ENCODE data around the gene SFXN5. TPM values are rescaled to one million over a fixed set of nuclear protein-coding genes. Genes with fewer than 3 reads are reported as not detected.

Gene SFXN5
- total RNA-seq, 1 donor from 2014 or later: 9.8 TPM

GRCh38 chr2:72993933-72994280, 77.6 kb downstream of the SFXN5 start:
- Histone ChIP-seq H3K27ac (no peak overlapping the region), H3K36me3 (no peaks in the 10 kb centered on the region), H3K9me3 (no peaks in the 10 kb centered on the region), H3K27me3 (no peaks in the 10 kb centered on the region), H3K4me3 (no peak overlapping the region), H3K4me1 (no peaks in the 10 kb centered on the region)
- intact Hi-C loops (cut with DNase I): loop anchor here (5.0 kb wide), 1 partner anchor 168 kb away; no protein-coding TSS in a partner anchor
- DNase-seq (ENCODE audit: extremely low spot score in 2 of 2): no peak
- TF ChIP-seq POLR2A (IDR thresholded peaks at IDR 0.05) (no peak), POLR2AphosphoS5 (IDR thresholded peaks at IDR 0.05; ENCODE audit: insufficient read depth in 1 of 2, low read depth in 1 of 2) (no peak), CTCF (IDR thresholded peaks at IDR 0.05) (no peak)

GRCh38 chr2:72993147-72993932, 78.2 kb downstream of the SFXN5 start:
- intact Hi-C loops (cut with DNase I): loop anchor here (5.0 kb wide), 1 partner anchor 169 kb away; no protein-coding TSS in a partner anchor
- DNase-seq (ENCODE audit: extremely low spot score in 2 of 2): peak in 1 of 2 donors; percentile 83
- H3K27me3 ChIP-seq: no peaks in the 10 kb centered on the region
- no peak for TF ChIP-seq POLR2AphosphoS5 (IDR thresholded peaks at IDR 0.05; ENCODE audit: insufficient read depth in 1 of 2, low read depth in 1 of 2)
- TF ChIP-seq CTCF (IDR thresholded peaks at IDR 0.05): peak; percentile 39 to 87 (median 63)
- no peaks in the 10 kb centered on the region for H3K36me3 ChIP-seq
- H3K27ac ChIP-seq: no peak overlapping the region
- no peaks in the 10 kb centered on the region for H3K9me3 ChIP-seq
- no peak overlapping the region for H3K4me3 ChIP-seq
- H3K4me1 ChIP-seq: no peaks in the 10 kb centered on the region

GRCh38 chr2:72992734-72993102, 78.8 kb downstream of the SFXN5 start:
- Histone ChIP-seq H3K9me3 (no peaks in the 10 kb centered on the region), H3K4me3 (no peak overlapping the region), H3K27me3 (no peaks in the 10 kb centered on the region), H3K4me1 (no peaks in the 10 kb centered on the region), H3K27ac (no peak overlapping the region), H3K36me3 (peaks cover 0 to 4% of the 10 kb centered on the region in 2 donors)
- intact Hi-C loops (cut with DNase I): loop anchor here (5.0 kb wide), 1 partner anchor 170 kb away; no protein-coding TSS in a partner anchor
- DNase-seq (ENCODE audit: extremely low spot score in 2 of 2): peak; percentile 71 to 87
- TF ChIP-seq CTCF (IDR thresholded peaks at IDR 0.05) (no peak), POLR2A (IDR thresholded peaks at IDR 0.05) (no peak), POLR2AphosphoS5 (IDR thresholded peaks at IDR 0.05; ENCODE audit: insufficient read depth in 1 of 2, low read depth in 1 of 2) (no peak)

GRCh38 chr2:72991980-72992733, 79.4 kb downstream of the SFXN5 start:
- no peak overlapping the region for H3K4me3 ChIP-seq
- DNase-seq (ENCODE audit: extremely low spot score in 2 of 2): peak in 1 of 2 donors; percentile 60
- TF ChIP-seq POLR2A (IDR thresholded peaks at IDR 0.05): no peak
- no peak for TF ChIP-seq POLR2AphosphoS5 (IDR thresholded peaks at IDR 0.05; ENCODE audit: insufficient read depth in 1 of 2, low read depth in 1 of 2)
- TF ChIP-seq CTCF (IDR thresholded peaks at IDR 0.05): no peak

More at GRCh38 chr2:72991980-72992733, 79.4 kb downstream of the SFXN5 start:
- peaks cover 0 to 4% of the 10 kb centered on the region in 2 donors for H3K36me3 ChIP-seq
- intact Hi-C loops (cut with DNase I): loop anchor here (5.0 kb wide), 1 partner anchor 170 kb away; no protein-coding TSS in a partner anchor
- H3K27me3 ChIP-seq: no peaks in the 10 kb centered on the region
- H3K4me1 ChIP-seq: no peaks in the 10 kb centered on the region
- no peaks in the 10 kb centered on the region for H3K9me3 ChIP-seq
- no peak overlapping the region for H3K27ac ChIP-seq

Measured in vagina (tissue), 2 donors.